Caco-2 (cell line): ENCODE results near the gene ADORA1. TPM values are rescaled to one million over a fixed set of nuclear protein-coding genes. Genes with fewer than 3 reads are reported as not detected.

Source experiments
- BruUV-seq: library from RNA; stranded (reverse); fragments of 400-500 nt; replicated peaks from 2 replicates; lab custom pipeline; 2021; lab: Mats Ljungman, UMichigan
- CTCF ChIA-PET: fragments of 300-600 bp; sonication (Branson Sonifier 250); formaldehyde crosslinking; loops from one replicate; lab custom pipeline; 2022; ENCODE audit warnings: antibody characterized with exemption; lab: Charles Lee
- POLR2A ChIA-PET: fragments of 300-600 bp; sonication (Branson Sonifier 250); formaldehyde crosslinking; loops from one replicate; lab custom pipeline; 2022; ENCODE audit warnings: antibody characterized with exemption; lab: Charles Lee
- DNase-seq, 2 experiments: peaks; one replicate each; pipeline versions ENCODE4 v3.0.0 to v3.0.0-alpha.2; 2020 to 2022
- H3K27me3 ChIP-seq: replicated peaks from 2 replicates; pipeline ENCODE4 v1.6.0; 2011; ENCODE audit warnings: low read length; ENCODE audit not compliant: control insufficient read depth, insufficient read depth
- H3K36me3 ChIP-seq: 2 replicates; pipeline ENCODE4 v1.5.1; 2011; ENCODE audit warnings: low read length; ENCODE audit not compliant: control insufficient read depth, insufficient read depth
- H3K4me1 ChIP-seq: fragments of 250-450 bp; sonication (Bioruptor Pico); 2 replicates; pipeline ENCODE4 v1.5.1; 2020; ENCODE audit warnings: mild to moderate bottlenecking
- H3K4me3 ChIP-seq: 2 replicates; pipeline ENCODE4 v1.5.1; 2011; ENCODE audit warnings: low read depth, mild to moderate bottlenecking, control low read depth, low read length
- H3K9me3 ChIP-seq: fragments of 250-450 bp; sonication (Bioruptor Pico); 2 replicates; pipeline ENCODE4 v1.5.1; 2020; ENCODE audit warnings: mild to moderate bottlenecking, moderate library complexity
- H3K27ac Mint-ChIP-seq: one replicate; pipeline ENCODE4 v1.8.0; 2022; ENCODE audit warnings: mixed read lengths; ENCODE audit not compliant: unreplicated experiment
- H3K27me3 Mint-ChIP-seq: one replicate; pipeline ENCODE4 v1.8.0; 2022; ENCODE audit warnings: mixed read lengths; ENCODE audit not compliant: insufficient read depth, unreplicated experiment
- H3K36me3 Mint-ChIP-seq: one replicate; pipeline ENCODE4 v1.8.0; 2022; ENCODE audit warnings: mild to moderate bottlenecking, mixed read lengths; ENCODE audit not compliant: insufficient read depth, unreplicated experiment
- H3K4me1 Mint-ChIP-seq: one replicate; pipeline ENCODE4 v1.8.0; 2022; ENCODE audit warnings: low read depth, mixed read lengths; ENCODE audit not compliant: unreplicated experiment
- H3K4me3 Mint-ChIP-seq: one replicate; pipeline ENCODE4 v1.8.0; 2022; ENCODE audit warnings: mild to moderate bottlenecking, moderate library complexity, mixed read lengths; ENCODE audit not compliant: unreplicated experiment
- H3K9me3 Mint-ChIP-seq: one replicate; pipeline ENCODE4 v1.8.0; 2022; ENCODE audit warnings: mixed read lengths; ENCODE audit not compliant: unreplicated experiment
- CTCF ChIP-seq, 2 experiments: fragments of 200-600 bp in 1 of 2; IDR thresholded peaks; 1 replicate in 1 of 2; 2 replicates in 1 of 2; pipeline versions ENCODE4 v1.5.1 to v1.8.0; 2011 to 2022; ENCODE audit warnings: antibody characterized with exemption in 1 of 2, control low read depth in 1 of 2, inconsistent platforms in 1 of 2, low read depth in 1 of 2, low read length in 1 of 2, mild to moderate bottlenecking in 1 of 2, moderate library complexity in 1 of 2; ENCODE audit not compliant: insufficient read depth in 1 of 2, severe bottlenecking in 1 of 2, unreplicated experiment in 1 of 2
- intact Hi-C: fragments of 100-400 bp; cut with micrococcal nuclease; formaldehyde crosslinking; loops from one replicate; pipeline ENCODE4 v1.10.0; 2022; ENCODE audit not compliant: unreplicated experiment
- total RNA-seq: library from RNA; stranded (reverse); gene quantifications from 2 replicates; pipeline ENCODE4 v1.2.3, GENCODE V29; 2022

Gene ADORA1
- total RNA-seq, 1 experiment from 2014 or later, result 46.0 TPM

GRCh38 chr1:203129501-203130231, 2.1 kb downstream of the ADORA1 start:
- CTCF ChIA-PET, result interaction anchor here (0.7 kb wide), 1 partner anchor 90 kb away, joined by 3 read pairs; no protein-coding TSS in a partner anchor
- H3K4me3 Mint-ChIP-seq, result peak overlapping the region; percentile 84
- peak overlapping the region; percentile 18 for H3K27ac Mint-ChIP-seq
- peaks cover 26% of the 10 kb centered on the region for H3K4me1 Mint-ChIP-seq
- H3K36me3 ChIP-seq, result no peaks in the 10 kb centered on the region
- peaks cover 16% of the 10 kb centered on the region for H3K36me3 Mint-ChIP-seq
- H3K9me3 ChIP-seq, result no peaks in the 10 kb centered on the region
- intact Hi-C loops, result loop anchor here (5.0 kb wide), 1 partner anchor 43 kb away; no protein-coding TSS in a partner anchor
- H3K4me3 ChIP-seq, result no peak overlapping the region
- no peaks in the 10 kb centered on the region for H3K27me3 Mint-ChIP-seq
- POLR2A ChIA-PET, result no interaction called here
- peaks cover 16% of the 10 kb centered on the region for H3K4me1 ChIP-seq
- TF ChIP-seq CTCF (IDR thresholded peaks at IDR 0.05; ENCODE audit: insufficient read depth in 1 of 2, low read depth in 1 of 2, low read length in 1 of 2, severe bottlenecking in 1 of 2, unreplicated experiment in 1 of 2), result no peak
- H3K27me3 ChIP-seq, result no peaks in the 10 kb centered on the region
- no peaks in the 10 kb centered on the region for H3K9me3 Mint-ChIP-seq
- DNase-seq, result peak in 1 of 2 experiments; percentile 15
- BruUV-seq, result no TSS peak

GRCh38 chr1:203130358-203130985, 2.9 kb downstream of the ADORA1 start:
- Histone ChIP-seq H3K36me3 (no peaks in the 10 kb centered on the region), H3K4me3 (no peak overlapping the region), H3K4me1 (peaks cover 16% of the 10 kb centered on the region), H3K27me3 (no peaks in the 10 kb centered on the region), H3K9me3 (no peaks in the 10 kb centered on the region)
- no TSS peak for BruUV-seq
- TF ChIP-seq CTCF (IDR thresholded peaks at IDR 0.05; ENCODE audit: insufficient read depth in 1 of 2, low read depth in 1 of 2, low read length in 1 of 2, severe bottlenecking in 1 of 2, unreplicated experiment in 1 of 2), result no peak
- Mint-ChIP-seq H3K27ac (no peak overlapping the region), H3K4me1 (peaks cover 25% of the 10 kb centered on the region), H3K36me3 (peaks cover 16% of the 10 kb centered on the region), H3K27me3 (no peaks in the 10 kb centered on the region), H3K4me3 (peak overlapping the region; percentile 84), H3K9me3 (no peaks in the 10 kb centered on the region)
- peak in 1 of 2 experiments; percentile 26 for DNase-seq
- ChIA-PET CTCF (interaction anchor here (0.7 kb wide), 1 partner anchor 91 kb away, joined by 3 read pairs; no protein-coding TSS in a partner anchor), POLR2A (interaction anchor here (0.5 kb wide), 1 partner anchor 575 kb away, joined by 6 read pairs; no protein-coding TSS in a partner anchor)
- intact Hi-C loops, result no loop called here

GRCh38 chr1:203131548-203132200, 4.1 kb downstream of the ADORA1 start:
- H3K9me3 ChIP-seq, result no peaks in the 10 kb centered on the region
- peaks cover 16% of the 10 kb centered on the region for H3K4me1 Mint-ChIP-seq
- DNase-seq, result peak in 1 of 2 experiments; percentile 19
- H3K36me3 Mint-ChIP-seq, result peaks cover 16% of the 10 kb centered on the region
- no peak overlapping the region for H3K27ac Mint-ChIP-seq
- POLR2A ChIA-PET, result no interaction called here
- no peak overlapping the region for H3K4me3 Mint-ChIP-seq
- CTCF ChIA-PET, result no interaction called here
- H3K36me3 ChIP-seq, result no peaks in the 10 kb centered on the region
- H3K27me3 Mint-ChIP-seq, result no peaks in the 10 kb centered on the region
- BruUV-seq, result no TSS peak
- peaks cover 11% of the 10 kb centered on the region for H3K4me1 ChIP-seq
- no peak overlapping the region for H3K4me3 ChIP-seq
- H3K9me3 Mint-ChIP-seq, result no peaks in the 10 kb centered on the region
- TF ChIP-seq CTCF (IDR thresholded peaks at IDR 0.05; ENCODE audit: insufficient read depth in 1 of 2, low read depth in 1 of 2, low read length in 1 of 2, severe bottlenecking in 1 of 2, unreplicated experiment in 1 of 2), result no peak
- no peaks in the 10 kb centered on the region for H3K27me3 ChIP-seq
- intact Hi-C loops, result no loop called here
